Measurements from ENCODE around the gene IL1RAP. TPM values are rescaled to one million over a fixed set of nuclear protein-coding genes. Genes with fewer than 3 reads are reported as not detected.

Gene IL1RAP
- total and polyA plus RNA-seq, 2 donors (not counting 3 experiments of a cell fraction or from before 2014, with no cell fraction given): 4.3 to 9.2 TPM

DNA sequence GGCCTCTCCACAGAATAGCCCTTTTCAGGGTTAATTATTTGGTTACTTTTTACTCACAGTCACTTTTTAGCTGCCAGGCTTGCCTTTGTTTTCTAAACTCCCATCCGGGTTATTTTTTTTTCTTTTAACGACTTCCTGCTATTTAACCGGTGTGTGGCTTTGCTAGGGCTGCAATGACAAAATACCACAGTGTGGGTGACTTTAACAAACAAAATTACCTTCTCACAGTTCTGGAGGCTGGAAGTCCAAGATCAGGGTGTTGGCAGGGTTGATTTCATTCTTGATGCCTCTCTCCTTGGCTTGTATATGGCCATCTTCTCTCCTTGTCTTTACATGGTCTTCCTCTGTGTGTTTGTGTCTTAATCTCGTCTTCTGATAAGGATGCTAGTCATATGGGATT is 91.5 kb downstream of the IL1RAP start:
- H2AFZ ChIP-seq (ENCODE audit: low read depth, low read length): no peak overlapping the region
- H3K27ac ChIP-seq (ENCODE audit: insufficient read depth, low read depth, low read length): no peak overlapping the region
- no peak overlapping the region for H3K4me2 ChIP-seq (ENCODE audit: insufficient read depth, low read length)
- POLR2A ChIA-PET: no interaction called here
- no peaks in the 10 kb centered on the region for H3K27me3 ChIP-seq (ENCODE audit: control insufficient read depth in 2 of 2, insufficient read depth in 2 of 2, low read length in 2 of 2)
- BruUV-seq (replicated peaks): no TSS peak
- H3K36me3 ChIP-seq (ENCODE audit: control insufficient read depth in 2 of 2, extremely low read depth in 1 of 2, insufficient read depth in 2 of 2, low read length in 2 of 2): no peaks in the 10 kb centered on the region
- no peaks in the 10 kb centered on the region for H4K20me1 ChIP-seq (replicated peaks; ENCODE audit: control insufficient read depth, extremely low read depth, insufficient read depth, low read length)
- no peaks in the 10 kb centered on the region for H3K9me3 ChIP-seq (replicated peaks; ENCODE audit: control insufficient read depth, insufficient read depth, low read length)
- intact Hi-C loops (cut with micrococcal nuclease) (no loop called here), dilution Hi-C loops (cut with MboI; ENCODE audit: extremely low pct_ligation_motif_present, low sequenced_read_pairs) (no loop called here)
- DNase-seq (ENCODE audit: low read depth, low spot score) (no peak), FAIRE-seq (peak; percentile 73)
- H3K4me1 ChIP-seq (ENCODE audit: control insufficient read depth, extremely low read depth, insufficient read depth, low read length): no peaks in the 10 kb centered on the region
- TF ChIP-seq GATA2 (IDR thresholded peaks at IDR 0.05; ENCODE audit: insufficient read depth, insufficient read length, low read depth, low read length): no peak
- TF ChIP-seq FOS (IDR thresholded peaks at IDR 0.05; ENCODE audit: borderline replicate concordance, insufficient read depth, low read length): no peak
- TF ChIP-seq, protein P1, sequence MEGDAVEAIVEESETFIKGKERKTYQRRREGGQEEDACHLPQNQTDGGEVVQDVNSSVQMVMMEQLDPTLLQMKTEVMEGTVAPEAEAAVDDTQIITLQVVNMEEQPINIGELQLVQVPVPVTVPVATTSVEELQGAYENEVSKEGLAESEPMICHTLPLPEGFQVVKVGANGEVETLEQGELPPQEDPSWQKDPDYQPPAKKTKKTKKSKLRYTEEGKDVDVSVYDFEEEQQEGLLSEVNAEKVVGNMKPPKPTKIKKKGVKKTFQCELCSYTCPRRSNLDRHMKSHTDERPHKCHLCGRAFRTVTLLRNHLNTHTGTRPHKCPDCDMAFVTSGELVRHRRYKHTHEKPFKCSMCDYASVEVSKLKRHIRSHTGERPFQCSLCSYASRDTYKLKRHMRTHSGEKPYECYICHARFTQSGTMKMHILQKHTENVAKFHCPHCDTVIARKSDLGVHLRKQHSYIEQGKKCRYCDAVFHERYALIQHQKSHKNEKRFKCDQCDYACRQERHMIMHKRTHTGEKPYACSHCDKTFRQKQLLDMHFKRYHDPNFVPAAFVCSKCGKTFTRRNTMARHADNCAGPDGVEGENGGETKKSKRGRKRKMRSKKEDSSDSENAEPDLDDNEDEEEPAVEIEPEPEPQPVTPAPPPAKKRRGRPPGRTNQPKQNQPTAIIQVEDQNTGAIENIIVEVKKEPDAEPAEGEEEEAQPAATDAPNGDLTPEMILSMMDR (IDR thresholded peaks at IDR 0.05; ENCODE audit: extremely low read depth in 1 of 2, insufficient read depth in 1 of 2, low read depth in 1 of 2, low read length in 2 of 2): no peak
- TF ChIP-seq POLR2A (IDR thresholded peaks at IDR 0.05; ENCODE audit: low read depth, low read length): no peak
- no peak for TF ChIP-seq MYC (IDR thresholded peaks at IDR 0.05; ENCODE audit: low read depth, low read length)
- TF ChIP-seq POLR2AphosphoS5 (IDR thresholded peaks at IDR 0.05; ENCODE audit: insufficient read depth, low read depth, low read length): no peak
- TF ChIP-seq JUN (IDR thresholded peaks at IDR 0.05; ENCODE audit: borderline replicate concordance, insufficient read depth, insufficient read length, low read depth): no peak
- TF ChIP-seq, protein P2, sequence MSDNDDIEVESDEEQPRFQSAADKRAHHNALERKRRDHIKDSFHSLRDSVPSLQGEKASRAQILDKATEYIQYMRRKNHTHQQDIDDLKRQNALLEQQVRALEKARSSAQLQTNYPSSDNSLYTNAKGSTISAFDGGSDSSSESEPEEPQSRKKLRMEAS (IDR thresholded peaks at IDR 0.05; ENCODE audit: insufficient read depth, insufficient read length): no peak
- TF ChIP-seq EZH2 (IDR thresholded peaks at IDR 0.05; ENCODE audit: borderline replicate concordance, low read depth, low read length, severe bottlenecking): no peak
- H3K9ac ChIP-seq (replicated peaks; ENCODE audit: extremely low read depth, insufficient read depth, low read length): no peak overlapping the region
- no peaks in the 10 kb centered on the region for H3K9me1 ChIP-seq (replicated peaks; ENCODE audit: control insufficient read depth, extremely low read depth, insufficient read depth, low read length)
- H3K4me3 ChIP-seq (replicated peaks in 1 of 3; ENCODE audit: insufficient read depth in 1 of 3, low read depth in 1 of 3, low read length in 3 of 3): no peak overlapping the region
- CTCF ChIA-PET: interaction anchor here (1.2 kb wide), 1 partner anchor 9 kb away, joined by 5 read pairs; no protein-coding TSS in a partner anchor
- H3K79me2 ChIP-seq (ENCODE audit: control insufficient read depth, insufficient read depth, low read length): no peaks in the 10 kb centered on the region

All from endothelial cell of umbilical vein (primary cell).